ENCODE data around the gene NEAT1.

- TF ChIP-seq, protein P1, sequence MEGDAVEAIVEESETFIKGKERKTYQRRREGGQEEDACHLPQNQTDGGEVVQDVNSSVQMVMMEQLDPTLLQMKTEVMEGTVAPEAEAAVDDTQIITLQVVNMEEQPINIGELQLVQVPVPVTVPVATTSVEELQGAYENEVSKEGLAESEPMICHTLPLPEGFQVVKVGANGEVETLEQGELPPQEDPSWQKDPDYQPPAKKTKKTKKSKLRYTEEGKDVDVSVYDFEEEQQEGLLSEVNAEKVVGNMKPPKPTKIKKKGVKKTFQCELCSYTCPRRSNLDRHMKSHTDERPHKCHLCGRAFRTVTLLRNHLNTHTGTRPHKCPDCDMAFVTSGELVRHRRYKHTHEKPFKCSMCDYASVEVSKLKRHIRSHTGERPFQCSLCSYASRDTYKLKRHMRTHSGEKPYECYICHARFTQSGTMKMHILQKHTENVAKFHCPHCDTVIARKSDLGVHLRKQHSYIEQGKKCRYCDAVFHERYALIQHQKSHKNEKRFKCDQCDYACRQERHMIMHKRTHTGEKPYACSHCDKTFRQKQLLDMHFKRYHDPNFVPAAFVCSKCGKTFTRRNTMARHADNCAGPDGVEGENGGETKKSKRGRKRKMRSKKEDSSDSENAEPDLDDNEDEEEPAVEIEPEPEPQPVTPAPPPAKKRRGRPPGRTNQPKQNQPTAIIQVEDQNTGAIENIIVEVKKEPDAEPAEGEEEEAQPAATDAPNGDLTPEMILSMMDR (IDR thresholded peaks at IDR 0.05 in 2 of 3, conservative IDR thresholded peaks at IDR 0.05 in 1 of 3; ENCODE audit: borderline replicate concordance in 1 of 3, insufficient read depth in 1 of 3, low read depth in 2 of 3, low read length in 2 of 3), result no peak
- no peak for TF ChIP-seq FOSL1 (IDR thresholded peaks at IDR 0.05; ENCODE audit: low read depth)
- TF ChIP-seq CEBPB (IDR thresholded peaks at IDR 0.05; ENCODE audit: low read depth), result no peak
- no peak for TF ChIP-seq EZH2phosphoT487 (IDR thresholded peaks at IDR 0.05; ENCODE audit: borderline replicate concordance)
- TF ChIP-seq POLR2A (IDR thresholded peaks at IDR 0.05; ENCODE audit: borderline replicate concordance, extremely low read depth, insufficient read depth, insufficient read length), result no peak
- no peak for TF ChIP-seq JUND (IDR thresholded peaks at IDR 0.05)
- TF ChIP-seq, protein P2, sequence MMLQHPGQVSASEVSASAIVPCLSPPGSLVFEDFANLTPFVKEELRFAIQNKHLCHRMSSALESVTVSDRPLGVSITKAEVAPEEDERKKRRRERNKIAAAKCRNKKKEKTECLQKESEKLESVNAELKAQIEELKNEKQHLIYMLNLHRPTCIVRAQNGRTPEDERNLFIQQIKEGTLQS (IDR thresholded peaks at IDR 0.05), result no peak
- no peak for TF ChIP-seq EGR1 (IDR thresholded peaks at IDR 0.05; ENCODE audit: low read depth)
- TF ChIP-seq EZH2 (IDR thresholded peaks at IDR 0.05), result no peak
- peak; percentile 84 for TF ChIP-seq TCF7L2 (IDR thresholded peaks at IDR 0.05; ENCODE audit: borderline replicate concordance, extremely low read depth, insufficient read depth, insufficient read length)
- TF ChIP-seq POLR2AphosphoS5 (IDR thresholded peaks at IDR 0.05; ENCODE audit: low read depth, low read length), result peak; percentile 82
Measured at GRCh38 chr11:65420979-65421793, 1.4 kb upstream of the NEAT1 start.
